ENCODE data around the gene SNN.

The SNN gene

GRCh38 chr16:11634312-11634711 lies 33.9 kb upstream of the SNN start:
- no peaks in the 10 kb centered on the region for H3K27me3 ChIP-seq (ENCODE audit: control insufficient read depth, insufficient read depth, low read length)

GRCh38 chr16:11635113-11635652 lies 33.1 kb upstream of the SNN start:
- H3K27ac ChIP-seq = no peak overlapping the region
- H3K4me1 ChIP-seq = peaks cover 10% of the 10 kb centered on the region
- H3K36me3 ChIP-seq (ENCODE audit: control insufficient read depth, insufficient read depth, low read length) = no peaks in the 10 kb centered on the region
- no peaks in the 10 kb centered on the region for H3K9me3 ChIP-seq (ENCODE audit: control insufficient read depth, low read length)
- no peak overlapping the region for H3K4me2 ChIP-seq (ENCODE audit: low read length)
- H3K27me3 ChIP-seq (ENCODE audit: control insufficient read depth, insufficient read depth, low read length) = no peaks in the 10 kb centered on the region
- H3K4me3 ChIP-seq (ENCODE audit: low read depth, low read length) = no peak overlapping the region
- H3K9ac ChIP-seq = no peak overlapping the region
- H3K79me2 ChIP-seq = no peaks in the 10 kb centered on the region
- no peak overlapping the region for H2AFZ ChIP-seq
- TF ChIP-seq, protein P1, sequence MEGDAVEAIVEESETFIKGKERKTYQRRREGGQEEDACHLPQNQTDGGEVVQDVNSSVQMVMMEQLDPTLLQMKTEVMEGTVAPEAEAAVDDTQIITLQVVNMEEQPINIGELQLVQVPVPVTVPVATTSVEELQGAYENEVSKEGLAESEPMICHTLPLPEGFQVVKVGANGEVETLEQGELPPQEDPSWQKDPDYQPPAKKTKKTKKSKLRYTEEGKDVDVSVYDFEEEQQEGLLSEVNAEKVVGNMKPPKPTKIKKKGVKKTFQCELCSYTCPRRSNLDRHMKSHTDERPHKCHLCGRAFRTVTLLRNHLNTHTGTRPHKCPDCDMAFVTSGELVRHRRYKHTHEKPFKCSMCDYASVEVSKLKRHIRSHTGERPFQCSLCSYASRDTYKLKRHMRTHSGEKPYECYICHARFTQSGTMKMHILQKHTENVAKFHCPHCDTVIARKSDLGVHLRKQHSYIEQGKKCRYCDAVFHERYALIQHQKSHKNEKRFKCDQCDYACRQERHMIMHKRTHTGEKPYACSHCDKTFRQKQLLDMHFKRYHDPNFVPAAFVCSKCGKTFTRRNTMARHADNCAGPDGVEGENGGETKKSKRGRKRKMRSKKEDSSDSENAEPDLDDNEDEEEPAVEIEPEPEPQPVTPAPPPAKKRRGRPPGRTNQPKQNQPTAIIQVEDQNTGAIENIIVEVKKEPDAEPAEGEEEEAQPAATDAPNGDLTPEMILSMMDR (IDR thresholded peaks at IDR 0.05) = no peak

More at GRCh38 chr16:11634312-11634711, 33.9 kb upstream of the SNN start:
- Histone ChIP-seq H3K36me3 (ENCODE audit: control insufficient read depth, insufficient read depth, low read length) (no peaks in the 10 kb centered on the region), H3K4me3 (ENCODE audit: low read depth, low read length) (no peak overlapping the region), H2AFZ (no peak overlapping the region), H3K9me3 (ENCODE audit: control insufficient read depth, low read length) (no peaks in the 10 kb centered on the region), H3K79me2 (no peaks in the 10 kb centered on the region), H3K4me1 (peaks cover 7% of the 10 kb centered on the region), H3K27ac (no peak overlapping the region), H3K4me2 (ENCODE audit: low read length) (no peak overlapping the region), H3K9ac (no peak overlapping the region)
- TF ChIP-seq, protein P1 (IDR thresholded peaks at IDR 0.05) = no peak

GRCh38 chr16:11635679-11636171 lies 32.5 kb upstream of the SNN start:
- H3K4me1 ChIP-seq = peaks cover 16% of the 10 kb centered on the region
- H3K4me3 ChIP-seq (ENCODE audit: low read depth, low read length) = no peak overlapping the region
- H3K9me3 ChIP-seq (ENCODE audit: control insufficient read depth, low read length) = no peaks in the 10 kb centered on the region
- no peak overlapping the region for H2AFZ ChIP-seq
- H3K27ac ChIP-seq = no peak overlapping the region
- H3K36me3 ChIP-seq (ENCODE audit: control insufficient read depth, insufficient read depth, low read length) = no peaks in the 10 kb centered on the region
- TF ChIP-seq, protein P1 (IDR thresholded peaks at IDR 0.05) = no peak
- H3K27me3 ChIP-seq (ENCODE audit: control insufficient read depth, insufficient read depth, low read length) = no peaks in the 10 kb centered on the region
- no peaks in the 10 kb centered on the region for H3K79me2 ChIP-seq
- H3K4me2 ChIP-seq (ENCODE audit: low read length) = no peak overlapping the region
- no peak overlapping the region for H3K9ac ChIP-seq

DNA sequence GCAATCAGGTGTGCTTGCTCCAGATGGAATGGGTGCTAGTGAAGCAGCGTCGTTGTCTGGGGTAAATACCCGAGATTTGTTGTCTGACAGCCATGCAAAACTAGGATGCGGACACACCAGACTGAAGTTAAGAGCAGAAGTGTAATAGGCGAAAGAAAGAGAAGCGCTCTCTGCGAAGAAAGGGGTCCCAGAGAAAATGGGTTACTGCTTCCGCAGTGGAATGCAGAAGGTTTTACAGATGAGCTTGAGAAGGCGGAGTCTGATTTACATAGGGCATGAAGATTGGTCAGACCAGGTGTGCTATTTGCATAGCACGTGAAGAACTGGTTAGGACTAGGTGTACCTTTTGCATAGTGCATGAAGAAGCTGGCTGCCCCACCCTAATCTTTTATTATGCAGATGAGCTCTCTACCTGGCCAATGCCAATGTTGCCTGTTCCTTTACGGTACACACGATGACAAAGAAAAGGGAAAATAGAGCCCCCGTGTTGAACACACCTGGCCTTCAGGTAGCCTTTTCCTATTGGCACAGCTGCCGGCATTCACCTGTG lies 32.0 kb upstream of the SNN start:
- Histone ChIP-seq H3K27ac (no peak overlapping the region), H3K27me3 (ENCODE audit: control insufficient read depth, insufficient read depth, low read length) (no peaks in the 10 kb centered on the region), H3K4me2 (ENCODE audit: low read length) (no peak overlapping the region), H3K36me3 (ENCODE audit: control insufficient read depth, insufficient read depth, low read length) (no peaks in the 10 kb centered on the region), H2AFZ (peak overlapping the region; percentile 36), H3K4me1 (peaks cover 21% of the 10 kb centered on the region), H3K9me3 (ENCODE audit: control insufficient read depth, low read length) (no peaks in the 10 kb centered on the region), H3K4me3 (ENCODE audit: low read depth, low read length) (no peak overlapping the region), H3K79me2 (no peaks in the 10 kb centered on the region), H3K9ac (no peak overlapping the region)
- TF ChIP-seq, protein P1 (IDR thresholded peaks at IDR 0.05) = no peak

GRCh38 chr16:11637320-11637719 lies 30.9 kb upstream of the SNN start:
- H3K36me3 ChIP-seq (ENCODE audit: control insufficient read depth, insufficient read depth, low read length) = no peaks in the 10 kb centered on the region
- H3K4me2 ChIP-seq (ENCODE audit: low read length) = no peak overlapping the region
- H3K9me3 ChIP-seq (ENCODE audit: control insufficient read depth, low read length) = no peaks in the 10 kb centered on the region
- H3K27me3 ChIP-seq (ENCODE audit: control insufficient read depth, insufficient read depth, low read length) = no peaks in the 10 kb centered on the region
- no peak overlapping the region for H2AFZ ChIP-seq
- no peak overlapping the region for H3K9ac ChIP-seq
- no peak overlapping the region for H3K27ac ChIP-seq
- no peaks in the 10 kb centered on the region for H3K79me2 ChIP-seq
- H3K4me1 ChIP-seq = peaks cover 30% of the 10 kb centered on the region
- no peak overlapping the region for H3K4me3 ChIP-seq (ENCODE audit: low read depth, low read length)
- TF ChIP-seq, protein P1 (IDR thresholded peaks at IDR 0.05) = no peak
